ENCODE data around the gene ST3GAL4. TPM values are rescaled to one million over a fixed set of nuclear protein-coding genes. Genes with fewer than 3 reads are reported as not detected.
"Not testable (repeated sequence)": the region's sequence is repeated elsewhere in the genome, so short reads cannot be mapped to it uniquely, and the experiment has no call there.

Gene ST3GAL4
- total RNA-seq, 4 donors from 2014 or later: 42.1 to 56.2 (median 47.2) TPM

DNA sequence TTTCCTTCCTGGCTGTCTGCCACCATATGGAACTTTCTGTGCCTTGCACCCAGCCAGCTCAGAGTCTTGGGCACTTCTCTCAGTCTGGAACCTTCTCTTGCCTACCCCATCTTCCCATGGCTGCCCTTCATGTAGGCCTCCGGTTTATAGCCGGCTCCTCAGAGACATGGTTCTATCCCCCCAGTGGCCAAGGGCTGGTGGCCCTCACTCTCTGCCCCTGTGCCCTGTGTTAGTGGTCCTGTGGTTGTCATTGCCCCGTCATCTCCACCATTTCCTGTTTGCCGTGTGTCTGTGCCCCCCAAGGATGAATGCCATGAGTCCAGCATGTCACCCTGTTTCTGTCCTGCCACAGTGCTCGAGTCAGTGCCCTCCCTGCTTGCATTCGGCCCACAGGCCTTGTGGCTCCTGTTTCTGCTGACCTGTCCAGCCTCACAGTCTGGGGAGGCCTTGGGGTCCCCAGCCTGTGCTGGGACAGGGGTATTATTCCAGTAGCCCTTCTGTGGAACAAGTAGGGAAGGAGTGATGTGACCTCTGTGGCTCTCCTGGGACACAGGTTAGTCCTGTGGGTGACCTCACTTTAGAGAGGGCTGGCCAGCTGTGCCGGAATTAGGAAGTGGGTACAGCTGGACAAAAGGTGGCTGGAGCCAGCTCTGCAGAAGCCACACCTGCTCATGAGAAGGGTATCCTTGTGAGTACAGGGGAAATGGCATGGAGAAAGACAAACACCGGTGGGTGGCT, 30.7 kb downstream of the ST3GAL4 start:
- ATAC-seq: no peak
- 86% methylated on average over 5 of the region's 8 CpGs; no CpG with 5 or more reads in 1 of the 2 donors for WGBS, 2 donors (ENCODE audit: low coverage in 1 of 2)
- no peaks in the 10 kb centered on the region for H3K9me3 ChIP-seq
- no peaks in the 10 kb centered on the region for H3K36me3 ChIP-seq
- peaks cover 0 to 28% (median 4%) of the 10 kb centered on the region in 3 donors for H3K4me1 ChIP-seq
- H3K27me3 ChIP-seq: no peaks in the 10 kb centered on the region
- TF ChIP-seq EP300 (IDR thresholded peaks at IDR 0.05) (no peak), POLR2AphosphoS5 (IDR thresholded peaks at IDR 0.05) (no peak), POLR2A (IDR thresholded peaks at IDR 0.05) (no peak)
- TF ChIP-seq, protein P1, sequence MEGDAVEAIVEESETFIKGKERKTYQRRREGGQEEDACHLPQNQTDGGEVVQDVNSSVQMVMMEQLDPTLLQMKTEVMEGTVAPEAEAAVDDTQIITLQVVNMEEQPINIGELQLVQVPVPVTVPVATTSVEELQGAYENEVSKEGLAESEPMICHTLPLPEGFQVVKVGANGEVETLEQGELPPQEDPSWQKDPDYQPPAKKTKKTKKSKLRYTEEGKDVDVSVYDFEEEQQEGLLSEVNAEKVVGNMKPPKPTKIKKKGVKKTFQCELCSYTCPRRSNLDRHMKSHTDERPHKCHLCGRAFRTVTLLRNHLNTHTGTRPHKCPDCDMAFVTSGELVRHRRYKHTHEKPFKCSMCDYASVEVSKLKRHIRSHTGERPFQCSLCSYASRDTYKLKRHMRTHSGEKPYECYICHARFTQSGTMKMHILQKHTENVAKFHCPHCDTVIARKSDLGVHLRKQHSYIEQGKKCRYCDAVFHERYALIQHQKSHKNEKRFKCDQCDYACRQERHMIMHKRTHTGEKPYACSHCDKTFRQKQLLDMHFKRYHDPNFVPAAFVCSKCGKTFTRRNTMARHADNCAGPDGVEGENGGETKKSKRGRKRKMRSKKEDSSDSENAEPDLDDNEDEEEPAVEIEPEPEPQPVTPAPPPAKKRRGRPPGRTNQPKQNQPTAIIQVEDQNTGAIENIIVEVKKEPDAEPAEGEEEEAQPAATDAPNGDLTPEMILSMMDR (IDR thresholded peaks at IDR 0.05): no peak
- peak overlapping the region in 1 of 4 donors; percentile 1 for H3K27ac ChIP-seq
- H3K4me3 ChIP-seq: no peak overlapping the region

GRCh38 chr11:126386729-126387071, 31.2 kb downstream of the ST3GAL4 start:
- H3K4me3 ChIP-seq, H3K27ac ChIP-seq, H3K9me3 ChIP-seq, H3K36me3 ChIP-seq, H3K27me3 ChIP-seq, ATAC-seq: not testable (repeated sequence)
- 80% methylated on average over 2 of the region's 5 CpGs; no CpG with 5 or more reads in 1 of the 2 donors for WGBS, 2 donors (ENCODE audit: low coverage in 1 of 2)
- peaks cover 0 to 33% (median 4%) of the 10 kb centered on the region in 3 donors for H3K4me1 ChIP-seq

DNA sequence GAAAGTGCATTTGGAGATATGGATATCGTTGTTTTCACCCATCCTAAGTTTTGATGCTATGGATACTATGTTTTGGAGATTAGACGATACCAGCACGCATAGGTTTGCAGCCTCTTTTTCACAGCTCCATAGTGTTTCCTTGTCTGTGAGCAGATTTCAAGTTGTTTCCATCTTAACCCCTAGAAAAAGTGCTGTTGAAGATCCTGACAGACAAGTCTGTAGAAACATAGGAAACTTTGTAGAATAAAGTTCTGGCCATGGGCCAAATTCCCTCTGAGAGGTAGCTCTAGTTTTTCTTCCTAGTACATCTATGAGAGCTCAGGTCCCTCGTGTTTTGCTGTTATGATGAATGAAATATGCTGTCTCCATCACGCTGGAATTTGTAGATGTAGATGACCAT, 32.4 kb downstream of the ST3GAL4 start:
- Histone ChIP-seq H3K36me3 (no peaks in the 10 kb centered on the region), H3K4me3 (no peak overlapping the region), H3K9me3 (no peaks in the 10 kb centered on the region), H3K27me3 (no peaks in the 10 kb centered on the region), H3K4me1 (peaks cover 0 to 45% (median 9%) of the 10 kb centered on the region in 3 donors), H3K27ac (no peak overlapping the region)
- WGBS, 2 donors (ENCODE audit: low coverage in 1 of 2): 54 to 82% methylated on average over 5 of the region's 5 CpGs
- TF ChIP-seq EP300 (IDR thresholded peaks at IDR 0.05) (no peak), POLR2A (IDR thresholded peaks at IDR 0.05) (no peak), POLR2AphosphoS5 (IDR thresholded peaks at IDR 0.05) (no peak)
- TF ChIP-seq, protein P1 (IDR thresholded peaks at IDR 0.05): no peak
- ATAC-seq: no peak

GRCh38 chr11:126390272-126390867, 34.9 kb downstream of the ST3GAL4 start:
- WGBS, 2 donors (ENCODE audit: low coverage in 1 of 2): 31 to 48% methylated on average over 5 of the region's 5 CpGs
- Histone ChIP-seq H3K27me3 (no peaks in the 10 kb centered on the region), H3K27ac (no peak overlapping the region), H3K4me3 (no peak overlapping the region), H3K4me1 (peaks cover 0 to 70% (median 12%) of the 10 kb centered on the region in 3 donors), H3K36me3 (no peaks in the 10 kb centered on the region), H3K9me3 (no peaks in the 10 kb centered on the region)
- no peak for ATAC-seq
- TF ChIP-seq POLR2AphosphoS5 (IDR thresholded peaks at IDR 0.05) (no peak), EP300 (IDR thresholded peaks at IDR 0.05) (no peak), POLR2A (IDR thresholded peaks at IDR 0.05) (no peak)
- TF ChIP-seq, protein P1 (IDR thresholded peaks at IDR 0.05): no peak

GRCh38 chr11:126391286-126391954, 35.9 kb downstream of the ST3GAL4 start:
- Histone ChIP-seq H3K4me3 (no peak overlapping the region), H3K36me3 (no peaks in the 10 kb centered on the region), H3K4me1 (peaks cover 0 to 69% (median 12%) of the 10 kb centered on the region in 3 donors), H3K27ac (peak overlapping the region in 2 of 4 donors; percentile 31 to 41), H3K27me3 (no peaks in the 10 kb centered on the region), H3K9me3 (no peaks in the 10 kb centered on the region)
- TF ChIP-seq, protein P1 (IDR thresholded peaks at IDR 0.05): no peak
- TF ChIP-seq POLR2A (IDR thresholded peaks at IDR 0.05): no peak
- no peak for TF ChIP-seq POLR2AphosphoS5 (IDR thresholded peaks at IDR 0.05)
- TF ChIP-seq EP300 (IDR thresholded peaks at IDR 0.05): no peak
- no peak for ATAC-seq
- 65 to 95% methylated on average over 2 to 3 of the region's 7 CpGs for WGBS, 2 donors (ENCODE audit: low coverage in 1 of 2)
